ENCODE results near the gene COX6B1. TPM values are rescaled to one million over a fixed set of nuclear protein-coding genes. Genes with fewer than 3 reads are reported as not detected.
"Not testable (repeated sequence)": the region's sequence is repeated elsewhere in the genome, so short reads cannot be mapped to it uniquely, and the experiment has no call there.

COX6B1 gene, protein sequence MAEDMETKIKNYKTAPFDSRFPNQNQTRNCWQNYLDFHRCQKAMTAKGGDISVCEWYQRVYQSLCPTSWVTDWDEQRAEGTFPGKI
- 196 TPM for total RNA-seq

DNA sequence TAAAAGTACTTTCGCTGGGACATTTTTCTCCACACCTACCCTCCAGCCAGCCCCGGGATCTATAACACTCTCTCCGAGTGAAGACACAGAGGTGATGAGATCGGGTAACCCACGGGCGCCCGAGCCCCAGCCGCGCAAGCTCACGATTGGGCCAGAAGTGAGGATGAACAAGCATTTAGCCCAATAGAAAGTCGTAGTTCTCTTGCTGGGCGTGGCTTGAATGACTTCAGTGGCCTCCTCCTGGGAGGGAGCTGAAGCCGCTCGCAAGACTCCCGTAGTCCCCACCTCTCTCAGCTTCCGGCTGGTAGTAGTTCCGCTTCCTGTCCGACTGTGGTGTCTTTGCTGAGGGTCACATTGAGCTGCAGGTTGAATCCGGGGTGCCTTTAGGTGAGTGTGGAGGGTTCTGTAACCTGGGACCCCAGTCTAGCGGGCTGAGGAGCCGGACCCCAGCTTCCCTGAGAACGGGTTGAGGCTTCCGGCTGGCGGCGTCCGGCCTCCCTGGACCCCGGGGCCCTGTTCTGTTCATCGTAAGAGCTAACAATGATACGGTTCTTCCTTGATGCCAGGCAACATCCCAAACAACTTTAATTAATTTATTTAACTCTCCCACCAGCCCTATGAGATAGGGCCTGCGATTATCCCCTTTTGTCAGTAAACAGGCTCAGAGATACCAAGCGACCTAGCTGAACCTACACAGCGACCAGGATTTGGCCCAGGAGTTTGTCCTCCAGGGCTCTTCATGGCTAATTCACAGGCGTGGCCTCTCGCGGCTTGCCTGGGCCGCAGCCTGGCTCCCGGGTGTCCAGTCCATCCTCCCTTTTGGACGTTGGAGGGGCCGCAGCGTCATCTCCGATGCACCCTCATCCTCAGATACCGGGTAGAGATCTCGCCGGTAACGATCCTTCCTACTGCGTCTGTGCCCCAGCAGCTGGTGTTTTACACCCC, at the start of gene COX6B1:
Gene COX6B1 (plus strand): TSS at position 307 of the 945 bp plus-strand sequence. CDS start 2,921 bp downstream, outside the sequence.
- DNase-seq (ENCODE audit: low spot score) (peak; percentile 94), ATAC-seq (peak; percentile 72)

DNA sequence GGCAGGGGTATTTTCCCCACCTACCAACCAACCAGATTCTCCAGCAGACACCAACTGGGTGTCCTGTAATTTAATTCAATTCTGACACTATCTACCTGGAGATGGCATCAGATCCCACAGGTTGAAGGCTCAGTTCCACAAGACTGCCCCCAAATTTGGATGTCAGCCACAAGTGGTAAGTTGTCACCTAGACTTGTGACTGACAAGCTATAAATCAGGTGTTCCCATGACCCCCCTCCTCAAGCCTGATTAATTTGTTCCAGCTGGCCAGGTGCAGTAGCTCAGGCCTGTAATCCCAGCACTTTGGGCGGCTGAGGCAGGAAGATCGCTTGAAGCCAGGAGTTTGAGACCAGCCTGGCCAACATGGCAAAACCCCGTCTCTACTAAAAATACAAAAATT, 46.2 kb upstream of the COX6B1 start:
- ATAC-seq = no peak
- DNase-seq (ENCODE audit: low spot score) = no peak

DNA sequence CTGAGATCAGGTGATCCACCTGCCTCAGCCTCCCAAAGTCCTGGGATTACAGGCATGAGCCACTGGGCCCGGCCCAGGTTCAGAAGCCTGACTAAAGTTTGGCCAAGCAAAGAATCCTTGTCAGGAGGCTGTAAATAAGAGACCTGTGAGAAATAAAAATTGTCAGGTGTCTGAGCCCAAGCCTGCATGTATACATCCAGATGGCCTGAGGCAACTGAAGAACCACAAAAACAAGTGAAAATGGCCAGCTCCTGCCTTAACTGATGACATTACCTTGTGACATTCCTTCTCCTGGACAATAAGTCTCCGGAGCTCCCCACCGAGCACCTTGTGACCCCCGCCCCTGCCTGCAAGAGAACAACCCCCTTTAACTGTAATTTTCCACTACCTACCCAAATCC, 43.7 kb upstream of the COX6B1 start:
- ATAC-seq; DNase-seq (ENCODE audit: low spot score): not testable (repeated sequence)

DNA sequence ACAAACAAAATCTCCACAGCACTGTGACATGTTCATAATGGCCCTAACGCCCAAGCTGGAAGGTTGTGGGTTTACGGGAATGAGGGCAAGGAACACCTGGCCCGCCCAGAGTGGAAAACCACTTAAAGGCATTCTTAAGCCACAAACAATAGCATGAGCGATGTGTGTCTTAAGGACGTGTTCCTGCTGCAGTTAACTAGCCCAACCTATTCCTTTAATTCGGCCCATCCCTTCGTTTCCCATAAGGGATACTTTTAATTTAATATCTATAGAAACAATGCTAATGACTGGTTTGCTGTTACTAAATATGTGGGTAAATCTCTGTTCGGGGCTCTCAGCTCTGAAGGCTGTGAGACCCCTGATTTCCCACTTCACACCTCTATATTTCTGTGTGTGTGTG, 41.0 kb upstream of the COX6B1 start:
- not testable (repeated sequence) for DNase-seq (ENCODE audit: low spot score); ATAC-seq

DNA sequence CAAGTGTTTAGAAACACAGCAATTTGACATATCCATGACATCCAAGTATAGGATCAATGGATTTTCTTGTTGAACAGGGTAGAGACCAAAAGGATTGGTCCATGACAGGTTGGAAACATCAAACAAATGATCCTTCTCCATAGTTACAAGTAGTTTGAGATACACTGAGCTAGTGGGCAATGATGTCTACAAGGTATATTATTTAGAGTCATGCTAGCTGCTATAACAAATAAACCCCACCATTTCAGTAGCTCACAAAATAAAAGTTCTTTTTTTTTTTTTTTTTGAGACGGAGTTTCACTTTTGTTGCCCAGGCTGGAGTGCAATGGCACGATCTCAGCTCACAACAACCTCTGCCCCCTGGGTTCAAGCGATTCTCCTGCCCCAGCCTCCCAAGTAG, 40.5 kb upstream of the COX6B1 start:
- DNase-seq (ENCODE audit: low spot score) (no peak), ATAC-seq (no peak)

DNA sequence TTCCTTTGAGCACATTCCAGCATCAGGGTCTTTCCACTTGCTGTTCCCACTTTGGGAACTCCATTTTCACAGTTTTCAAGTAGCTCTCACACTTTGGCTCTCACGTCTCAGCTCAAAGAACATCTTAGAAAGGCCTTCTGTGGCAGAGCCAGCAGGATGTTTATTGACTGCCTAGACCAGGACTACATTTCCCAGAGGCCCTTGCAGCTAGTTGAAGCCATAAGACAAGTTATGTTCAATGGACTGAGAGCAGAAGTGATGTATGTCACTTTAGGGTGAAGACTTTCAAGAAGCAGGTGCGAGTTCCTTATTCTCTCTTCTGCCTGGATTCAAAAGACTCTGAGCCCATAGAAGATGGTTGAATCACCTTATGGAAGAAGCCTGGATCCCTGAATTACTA, 39.9 kb upstream of the COX6B1 start:
- no peak for ATAC-seq
- no peak for DNase-seq (ENCODE audit: low spot score)

DNA sequence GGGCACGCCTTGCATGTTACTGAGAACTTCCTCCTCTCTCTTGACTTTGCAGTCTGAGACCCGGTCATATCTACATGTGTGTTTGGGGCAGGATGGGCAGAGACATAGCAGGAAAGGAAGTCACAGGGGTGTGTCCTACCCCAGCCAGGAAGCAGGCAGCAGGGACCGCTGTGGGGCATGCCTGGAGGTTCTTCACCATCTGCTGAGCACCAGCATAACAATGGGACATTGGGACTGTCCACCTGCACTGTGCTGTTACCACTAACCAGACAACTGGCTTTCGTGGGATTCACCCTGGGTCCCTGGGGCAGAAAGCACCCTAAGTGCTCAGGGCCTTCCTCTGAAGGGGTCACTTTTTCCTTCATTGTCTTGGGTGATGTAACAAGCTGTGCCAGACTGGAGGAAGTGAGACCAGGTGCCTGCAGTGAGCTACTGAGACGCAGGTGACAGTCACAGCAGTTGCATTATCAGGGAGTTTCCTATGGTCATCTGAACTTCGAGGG, 38.2 kb upstream of the COX6B1 start:
- DNase-seq (ENCODE audit: low spot score) (no peak), ATAC-seq (no peak)

DNA sequence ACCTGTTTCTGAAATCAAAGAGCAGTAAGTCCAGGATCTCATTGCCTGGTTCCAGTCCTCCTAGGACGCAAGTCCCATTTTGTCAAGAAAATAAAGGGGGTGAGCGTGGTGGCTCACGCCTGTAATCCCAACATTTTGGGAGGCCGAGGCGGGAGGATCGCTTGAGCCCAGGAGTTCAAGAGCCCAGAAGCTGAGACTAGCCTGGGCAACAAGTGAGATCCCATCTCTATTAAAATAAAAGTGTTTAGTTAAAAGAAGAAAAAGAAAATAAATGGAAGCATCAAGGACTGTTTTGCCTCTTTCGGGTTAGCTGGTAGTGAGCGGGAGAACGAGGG, 35.9 kb upstream of the COX6B1 start:
- no peak for ATAC-seq

DNA sequence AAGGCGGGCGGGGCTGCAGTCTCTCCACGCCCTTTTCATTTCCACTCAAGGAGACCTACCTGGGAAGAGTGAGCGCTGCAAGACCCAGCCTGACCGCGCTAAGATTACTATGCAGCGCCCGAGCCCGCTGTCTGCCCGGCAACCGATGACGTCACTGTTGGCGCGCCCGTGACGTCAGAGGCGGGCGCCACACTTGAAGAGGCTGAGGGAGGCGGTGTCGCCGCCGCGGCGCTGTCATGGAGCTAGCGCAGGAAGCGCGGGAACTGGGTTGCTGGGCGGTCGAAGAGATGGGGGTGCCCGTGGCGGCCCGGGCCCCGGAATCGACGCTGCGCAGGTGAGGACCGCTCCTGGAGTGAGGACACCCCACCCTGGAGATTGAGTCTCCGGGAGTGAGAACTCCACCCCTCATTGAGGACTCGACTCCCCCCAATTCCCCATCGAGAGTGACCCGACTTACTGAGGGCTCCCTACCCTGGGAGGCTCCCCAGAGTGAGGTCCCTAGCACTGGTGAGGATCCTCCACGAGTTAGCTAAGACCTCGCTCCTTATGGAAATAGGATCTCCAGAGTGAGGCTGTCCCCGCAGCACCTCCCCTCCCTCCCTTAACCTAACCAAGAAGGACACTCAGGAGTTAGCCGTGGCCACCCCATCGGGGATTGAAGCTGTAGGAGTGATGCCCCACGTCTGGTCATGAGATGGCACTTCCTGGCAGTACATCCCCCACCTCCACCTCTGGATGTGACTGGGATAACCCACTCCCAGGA, 35.4 kb upstream of the COX6B1 start, which contains the start of gene HAUS5:
Gene HAUS5 (plus strand): TSS at position 177 of the 763 bp plus-strand sequence. CDS start 60 bp downstream, at position 237.
- DNase-seq (ENCODE audit: low spot score) (peak; percentile 94), ATAC-seq (peak; percentile 97)

More for the DNA sequence above, 35.9 kb upstream of the COX6B1 start:
- DNase-seq (ENCODE audit: low spot score) = no peak

DNA sequence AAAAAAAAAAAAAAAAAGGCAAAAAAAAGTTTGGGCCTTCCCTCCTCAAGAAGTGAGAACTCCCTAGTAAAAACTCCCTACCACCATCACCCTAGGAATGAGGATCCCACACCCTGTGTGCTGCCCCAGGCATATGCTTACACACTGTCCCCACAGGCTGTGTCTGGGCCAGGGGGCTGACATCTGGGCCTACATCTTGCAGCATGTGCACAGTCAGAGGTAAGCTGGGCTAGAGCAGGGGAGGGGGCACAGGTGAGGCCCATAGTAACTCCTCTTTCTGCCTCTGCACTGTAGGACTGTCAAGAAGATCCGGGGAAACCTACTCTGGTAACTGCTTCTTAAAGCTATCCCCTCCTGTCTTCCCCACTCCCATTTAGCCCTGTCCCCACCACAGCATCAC, 34.5 kb upstream of the COX6B1 start:
- DNase-seq (ENCODE audit: low spot score) = no peak
- ATAC-seq = no peak

DNA sequence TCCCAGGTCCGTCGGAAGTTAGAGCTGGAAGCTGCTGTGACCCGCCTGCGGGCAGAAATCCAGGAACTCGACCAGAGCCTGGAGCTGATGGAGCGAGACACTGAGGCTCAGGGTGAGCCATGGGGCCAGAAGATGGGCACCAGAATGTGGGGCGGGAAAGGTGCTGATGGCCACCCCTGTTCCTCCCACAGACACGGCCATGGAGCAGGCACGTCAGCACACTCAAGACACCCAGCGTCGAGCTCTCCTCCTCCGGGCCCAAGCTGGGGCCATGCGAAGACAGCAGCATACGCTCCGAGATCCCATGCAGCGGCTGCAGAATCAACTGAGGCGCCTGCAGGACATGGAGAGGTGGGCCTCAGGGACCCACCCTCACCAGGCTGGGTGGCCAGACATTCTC, 33.1 kb upstream of the COX6B1 start:
- no peak for DNase-seq (ENCODE audit: low spot score)
- ATAC-seq = no peak

DNA sequence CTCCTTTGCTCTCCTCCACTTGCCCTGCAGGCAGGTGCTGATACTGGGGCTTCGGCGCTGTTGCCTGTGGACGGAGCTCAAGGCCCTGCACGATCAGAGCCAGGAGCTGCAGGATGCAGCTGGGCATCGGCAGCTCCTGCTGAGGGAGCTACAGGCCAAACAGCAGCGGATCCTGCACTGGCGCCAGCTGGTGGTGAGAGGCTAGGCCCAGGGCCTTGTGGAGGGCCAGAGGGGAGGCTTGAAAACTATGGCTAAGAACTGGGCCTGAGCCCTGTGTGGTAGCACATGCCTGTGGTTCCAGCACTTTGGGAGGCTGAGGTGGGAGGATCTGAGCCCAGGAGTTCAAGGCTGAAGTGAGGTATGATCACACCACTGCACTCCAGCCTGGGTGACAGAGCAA, 29.3 kb upstream of the COX6B1 start:
- ATAC-seq (no peak), DNase-seq (ENCODE audit: low spot score) (no peak)

DNA sequence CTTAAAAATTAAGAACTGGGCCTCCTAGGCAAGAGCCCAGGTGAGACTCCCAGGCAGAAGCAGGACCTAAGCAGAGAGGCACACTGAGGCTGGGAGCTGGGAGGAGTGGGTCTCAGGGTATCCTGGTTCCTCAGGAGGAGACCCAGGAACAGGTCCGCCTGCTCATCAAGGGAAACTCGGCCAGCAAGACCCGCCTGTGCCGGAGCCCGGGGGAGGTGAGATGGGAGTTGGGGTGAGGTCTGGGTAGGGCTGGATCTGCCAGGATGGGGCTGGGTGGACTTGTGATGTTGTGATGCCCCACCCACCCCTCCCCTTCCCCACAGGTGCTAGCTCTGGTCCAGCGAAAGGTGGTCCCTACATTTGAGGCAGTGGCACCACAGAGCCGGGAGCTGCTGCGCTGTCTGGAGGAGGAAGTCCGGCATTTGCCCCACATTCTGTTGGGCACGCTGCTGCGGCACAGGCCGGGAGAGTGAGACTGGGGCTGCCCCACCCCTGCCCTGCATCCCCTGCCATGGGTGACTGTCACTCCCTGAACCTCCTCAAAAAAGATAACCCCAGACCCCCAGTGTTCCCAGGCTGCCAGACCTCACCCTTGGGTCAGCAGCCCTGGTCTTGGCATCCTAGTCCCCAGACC, 28.7 kb upstream of the COX6B1 start:
- no peak for DNase-seq (ENCODE audit: low spot score)
- ATAC-seq = no peak

DNA sequence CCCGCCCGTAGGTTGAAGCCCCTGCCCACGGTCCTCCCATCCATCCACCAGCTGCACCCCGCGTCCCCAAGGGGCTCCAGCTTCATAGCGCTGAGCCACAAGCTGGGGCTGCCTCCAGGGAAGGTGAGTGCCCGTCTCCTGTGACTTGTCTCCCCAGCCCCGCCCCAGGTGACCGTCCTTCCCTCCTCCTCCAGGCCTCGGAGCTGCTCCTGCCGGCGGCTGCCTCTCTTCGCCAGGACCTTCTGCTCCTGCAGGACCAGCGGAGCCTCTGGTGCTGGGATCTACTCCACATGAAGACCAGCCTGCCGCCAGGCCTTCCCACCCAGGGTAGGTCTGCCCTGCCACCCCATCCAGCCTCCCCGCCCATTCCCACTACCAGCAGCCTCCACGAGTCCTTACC, 28.1 kb upstream of the COX6B1 start:
- ATAC-seq (no peak), DNase-seq (ENCODE audit: low spot score) (no peak)

DNA sequence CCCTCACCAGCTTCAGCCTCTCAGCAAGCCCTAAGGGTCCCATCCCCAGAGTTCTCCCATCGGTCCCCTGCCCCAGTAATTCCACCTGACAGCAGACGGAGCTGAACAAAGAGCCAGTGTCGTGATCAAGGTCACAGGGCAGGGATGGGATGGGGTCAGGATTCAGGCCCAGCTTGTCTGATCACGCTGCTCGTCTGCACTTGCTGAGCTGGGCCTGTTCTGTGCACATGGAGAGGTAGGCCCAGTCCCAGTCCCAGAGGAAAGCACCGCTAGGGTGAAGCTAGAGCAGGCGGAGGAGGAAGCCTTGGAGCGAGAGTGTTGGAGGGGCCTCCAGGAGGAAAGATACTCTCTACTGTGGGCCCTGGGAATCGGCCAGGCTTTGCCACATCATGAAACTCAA, 26.4 kb upstream of the COX6B1 start:
- ATAC-seq (no peak), DNase-seq (ENCODE audit: low spot score) (no peak)

DNA sequence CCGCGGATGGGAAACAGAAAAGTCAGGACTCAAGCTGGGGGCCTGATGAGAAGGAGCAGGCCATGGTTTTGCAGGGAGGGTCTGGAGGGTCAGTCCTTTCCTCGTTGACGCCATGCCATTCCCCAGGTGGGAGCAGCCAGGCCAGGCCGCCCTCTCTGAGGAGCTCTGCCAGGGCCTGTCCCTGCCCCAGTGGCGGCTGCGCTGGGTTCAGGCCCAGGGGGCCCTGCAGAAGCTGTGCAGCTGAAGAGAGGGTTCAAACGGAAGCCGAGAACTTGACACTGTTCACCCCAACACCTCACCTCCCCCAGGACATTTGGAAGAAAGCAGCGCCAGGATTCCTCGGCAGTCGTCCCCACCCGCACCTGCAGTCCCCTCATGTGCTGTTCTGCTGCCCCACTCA, 25.4 kb upstream of the COX6B1 start:
- no peak for DNase-seq (ENCODE audit: low spot score)
- ATAC-seq = no peak

DNA sequence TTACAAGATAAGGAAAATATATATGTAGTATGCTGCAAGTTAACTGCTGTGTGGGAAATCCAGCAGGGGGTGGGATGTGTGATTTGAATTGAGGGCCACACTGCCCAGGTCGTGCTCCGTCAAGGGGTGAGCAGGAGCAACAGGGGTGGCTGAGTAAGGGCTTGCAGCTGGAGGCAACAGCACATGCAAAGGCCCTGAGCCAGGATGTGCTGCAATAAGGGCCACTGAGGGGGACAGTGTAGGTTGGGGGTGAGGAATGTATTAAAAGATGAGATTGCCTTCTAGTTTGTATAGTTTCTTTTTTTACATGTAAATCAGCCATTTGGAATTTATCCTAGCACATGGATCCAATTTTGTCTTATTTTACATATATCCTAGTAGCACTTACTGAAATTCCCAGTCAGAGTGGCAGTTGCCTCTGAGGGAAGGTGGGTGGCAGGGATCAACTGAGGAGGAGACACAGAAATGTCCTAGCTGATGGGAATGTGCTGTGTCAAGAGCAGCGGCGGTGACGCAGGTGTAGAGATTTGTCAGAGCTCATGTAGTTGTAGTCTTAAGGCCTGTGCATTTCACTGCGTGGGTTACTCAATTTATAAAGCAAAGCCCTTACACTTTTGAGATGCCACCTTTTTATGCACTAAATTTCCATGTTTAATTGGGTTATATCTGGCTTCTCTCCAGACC, 24.7 kb upstream of the COX6B1 start:
- no peak for ATAC-seq

DNA sequence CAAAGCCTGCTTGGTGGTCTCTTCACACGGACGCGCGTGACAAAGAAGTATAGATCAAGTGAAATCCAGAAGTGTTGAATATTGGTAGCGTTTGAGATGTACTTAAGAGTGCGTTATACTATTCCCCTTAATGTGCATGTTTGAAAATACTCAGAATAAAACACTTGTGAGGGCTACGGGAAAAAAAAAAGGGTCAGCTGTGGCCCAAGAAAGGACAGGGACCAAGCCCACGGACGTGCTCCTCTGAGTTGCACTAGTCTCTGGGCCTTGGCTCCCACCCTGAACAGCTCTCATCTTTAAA, 19.9 kb upstream of the COX6B1 start:
- ATAC-seq (no peak), DNase-seq (ENCODE audit: low spot score) (no peak)

More for the DNA sequence above, 24.7 kb upstream of the COX6B1 start:
- no peak for DNase-seq (ENCODE audit: low spot score)

DNA sequence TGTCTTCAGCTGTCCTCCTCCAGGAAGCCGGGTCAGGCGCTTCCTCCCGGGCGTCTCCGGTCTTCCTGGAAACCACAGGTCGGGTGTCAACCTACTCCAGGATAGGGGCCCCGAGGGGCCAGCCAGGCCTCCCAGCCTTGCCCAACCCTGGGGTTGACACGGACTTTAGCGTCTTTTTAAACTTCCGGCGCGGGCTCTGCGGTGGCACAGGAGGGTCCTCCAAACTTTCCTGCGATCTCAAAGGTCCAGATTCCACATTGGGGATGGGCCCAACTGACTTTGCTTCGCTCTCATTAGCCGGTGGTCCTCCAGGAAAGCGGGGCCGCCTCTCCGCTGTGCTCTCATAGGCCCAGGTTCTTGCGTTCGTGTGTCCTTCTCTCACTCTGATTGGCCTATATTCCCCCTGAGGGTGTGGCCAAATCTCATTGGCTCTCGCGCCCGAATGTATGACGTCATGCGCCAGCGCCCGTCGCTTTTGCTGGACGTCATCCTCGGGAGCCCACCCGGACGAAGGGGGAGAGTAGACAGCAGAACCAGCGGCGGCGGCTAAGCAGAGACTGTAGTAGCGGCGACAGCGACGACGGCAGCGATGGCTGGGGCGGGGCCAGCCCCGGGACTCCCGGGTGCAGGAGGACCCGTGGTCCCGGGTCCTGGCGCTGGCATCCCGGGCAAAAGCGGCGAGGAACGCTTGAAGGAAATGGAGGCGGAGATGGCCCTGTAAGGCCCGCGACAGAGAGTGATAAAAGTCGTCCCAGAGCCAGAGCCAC, 19.4 kb upstream of the COX6B1 start, which contains the start of gene RBM42:
Gene RBM42 (plus strand): TSS at position 472 of the 767 bp plus-strand sequence. CDS start 118 bp downstream, at position 590.
- DNase-seq (ENCODE audit: low spot score) = peak; percentile 97
- ATAC-seq = peak; percentile 99

DNA sequence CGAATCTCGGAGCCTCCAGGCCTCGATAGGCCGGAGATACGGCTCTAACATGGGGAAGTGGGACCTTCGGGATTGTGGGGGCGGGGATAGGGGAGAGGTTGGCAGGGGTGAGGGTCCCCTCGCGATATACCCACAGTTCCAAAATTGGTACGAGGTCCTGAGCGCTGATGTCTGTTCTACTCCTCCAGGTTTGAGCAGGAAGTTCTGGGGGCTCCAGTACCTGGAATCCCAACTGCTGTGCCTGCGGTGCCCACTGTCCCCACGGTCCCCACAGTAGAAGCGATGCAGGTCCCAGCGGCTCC, 18.8 kb upstream of the COX6B1 start:
- DNase-seq (ENCODE audit: low spot score) (no peak), ATAC-seq (no peak)
